ENCODE data around the gene DCDC1. TPM values are rescaled to one million over a fixed set of nuclear protein-coding genes. Genes with fewer than 3 reads are reported as not detected.

DCDC1 gene
- total RNA-seq, 1 experiment from 2014 or later: 0.22 TPM

- Mint-ChIP-seq H3K36me3 (no peaks in the 10 kb centered on the region), H3K27me3 (ENCODE audit: low read depth) (no peaks in the 10 kb centered on the region), H3K4me3 (no peak overlapping the region), H3K9me3 (no peaks in the 10 kb centered on the region), H3K27ac (no peak overlapping the region), H3K4me1 (no peaks in the 10 kb centered on the region)
- ATAC-seq (no peak), DNase-seq (ENCODE audit: low spot score) (no peak)
- ChIA-PET CTCF (no interaction called here), POLR2A (no interaction called here)
- TF ChIP-seq HMGXB4 (CRISPR knock-in tag; IDR thresholded peaks at IDR 0.05) (no peak), NR1H2 (CRISPR knock-in tag; IDR thresholded peaks at IDR 0.05) (no peak), ZNF423 (CRISPR knock-in tag; IDR thresholded peaks at IDR 0.05) (no peak), AFF4 (CRISPR knock-in tag; IDR thresholded peaks at IDR 0.05; ENCODE audit: borderline replicate concordance) (no peak), EMX1 (CRISPR knock-in tag; IDR thresholded peaks at IDR 0.05) (no peak), ZNF232 (CRISPR knock-in tag; IDR thresholded peaks at IDR 0.05) (no peak), ZNF425 (CRISPR knock-in tag; conservative IDR thresholded peaks at IDR 0.05) (no peak), PRRX2 (CRISPR knock-in tag; IDR thresholded peaks at IDR 0.05) (no peak), TEAD4 (CRISPR knock-in tag; IDR thresholded peaks at IDR 0.05) (no peak), GABPB1 (CRISPR knock-in tag; IDR thresholded peaks at IDR 0.05) (no peak)
- TF ChIP-seq, protein P1, sequence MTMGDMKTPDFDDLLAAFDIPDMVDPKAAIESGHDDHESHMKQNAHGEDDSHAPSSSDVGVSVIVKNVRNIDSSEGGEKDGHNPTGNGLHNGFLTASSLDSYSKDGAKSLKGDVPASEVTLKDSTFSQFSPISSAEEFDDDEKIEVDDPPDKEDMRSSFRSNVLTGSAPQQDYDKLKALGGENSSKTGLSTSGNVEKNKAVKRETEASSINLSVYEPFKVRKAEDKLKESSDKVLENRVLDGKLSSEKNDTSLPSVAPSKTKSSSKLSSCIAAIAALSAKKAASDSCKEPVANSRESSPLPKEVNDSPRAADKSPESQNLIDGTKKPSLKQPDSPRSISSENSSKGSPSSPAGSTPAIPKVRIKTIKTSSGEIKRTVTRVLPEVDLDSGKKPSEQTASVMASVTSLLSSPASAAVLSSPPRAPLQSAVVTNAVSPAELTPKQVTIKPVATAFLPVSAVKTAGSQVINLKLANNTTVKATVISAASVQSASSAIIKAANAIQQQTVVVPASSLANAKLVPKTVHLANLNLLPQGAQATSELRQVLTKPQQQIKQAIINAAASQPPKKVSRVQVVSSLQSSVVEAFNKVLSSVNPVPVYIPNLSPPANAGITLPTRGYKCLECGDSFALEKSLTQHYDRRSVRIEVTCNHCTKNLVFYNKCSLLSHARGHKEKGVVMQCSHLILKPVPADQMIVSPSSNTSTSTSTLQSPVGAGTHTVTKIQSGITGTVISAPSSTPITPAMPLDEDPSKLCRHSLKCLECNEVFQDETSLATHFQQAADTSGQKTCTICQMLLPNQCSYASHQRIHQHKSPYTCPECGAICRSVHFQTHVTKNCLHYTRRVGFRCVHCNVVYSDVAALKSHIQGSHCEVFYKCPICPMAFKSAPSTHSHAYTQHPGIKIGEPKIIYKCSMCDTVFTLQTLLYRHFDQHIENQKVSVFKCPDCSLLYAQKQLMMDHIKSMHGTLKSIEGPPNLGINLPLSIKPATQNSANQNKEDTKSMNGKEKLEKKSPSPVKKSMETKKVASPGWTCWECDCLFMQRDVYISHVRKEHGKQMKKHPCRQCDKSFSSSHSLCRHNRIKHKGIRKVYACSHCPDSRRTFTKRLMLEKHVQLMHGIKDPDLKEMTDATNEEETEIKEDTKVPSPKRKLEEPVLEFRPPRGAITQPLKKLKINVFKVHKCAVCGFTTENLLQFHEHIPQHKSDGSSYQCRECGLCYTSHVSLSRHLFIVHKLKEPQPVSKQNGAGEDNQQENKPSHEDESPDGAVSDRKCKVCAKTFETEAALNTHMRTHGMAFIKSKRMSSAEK (CRISPR knock-in tag; IDR thresholded peaks at IDR 0.05; ENCODE audit: borderline replicate concordance): no peak
- TF ChIP-seq, protein P2, sequence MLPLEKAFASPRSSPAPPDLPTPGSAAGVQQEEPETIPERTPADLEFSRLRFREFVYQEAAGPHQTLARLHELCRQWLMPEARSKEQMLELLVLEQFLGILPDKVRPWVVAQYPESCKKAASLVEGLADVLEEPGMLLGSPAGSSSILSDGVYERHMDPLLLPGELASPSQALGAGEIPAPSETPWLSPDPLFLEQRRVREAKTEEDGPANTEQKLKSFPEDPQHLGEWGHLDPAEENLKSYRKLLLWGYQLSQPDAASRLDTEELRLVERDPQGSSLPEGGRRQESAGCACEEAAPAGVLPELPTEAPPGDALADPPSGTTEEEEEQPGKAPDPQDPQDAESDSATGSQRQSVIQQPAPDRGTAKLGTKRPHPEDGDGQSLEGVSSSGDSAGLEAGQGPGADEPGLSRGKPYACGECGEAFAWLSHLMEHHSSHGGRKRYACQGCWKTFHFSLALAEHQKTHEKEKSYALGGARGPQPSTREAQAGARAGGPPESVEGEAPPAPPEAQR (CRISPR knock-in tag; IDR thresholded peaks at IDR 0.05): no peak
Measured at GRCh38 chr11:31259797-31260196, 109.7 kb downstream of the DCDC1 start.

All from WTC11 (cell line).